NAMALWA (cell line): Measurements from ENCODE around the gene CYYR1.

ENCODE experiments used
- DNase-seq: peaks from one replicate; pipeline ENCODE4 v3.0.0-alpha.2; 2015; ENCODE audit warnings: low spot score

Gene CYYR1

DNA sequence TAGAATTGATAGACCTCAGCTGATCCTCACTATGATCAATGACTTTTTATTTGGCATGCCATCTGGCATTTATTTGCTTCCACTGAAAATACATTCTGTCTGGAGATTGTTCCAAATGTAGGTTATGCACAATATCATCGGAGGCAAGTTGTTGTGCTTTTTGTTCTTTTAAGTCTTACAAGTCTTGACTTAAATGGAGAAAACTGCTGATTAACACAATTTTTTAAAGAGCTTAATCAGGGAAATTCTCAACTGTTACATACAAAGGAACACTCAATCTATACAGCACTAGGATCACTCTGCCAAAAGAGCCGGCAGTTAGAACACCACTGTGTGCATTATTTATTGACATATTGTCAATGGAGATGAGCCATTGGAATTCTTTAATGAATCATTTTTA, 19.2 kb downstream of the CYYR1 start:
- DNase-seq = no peak

DNA sequence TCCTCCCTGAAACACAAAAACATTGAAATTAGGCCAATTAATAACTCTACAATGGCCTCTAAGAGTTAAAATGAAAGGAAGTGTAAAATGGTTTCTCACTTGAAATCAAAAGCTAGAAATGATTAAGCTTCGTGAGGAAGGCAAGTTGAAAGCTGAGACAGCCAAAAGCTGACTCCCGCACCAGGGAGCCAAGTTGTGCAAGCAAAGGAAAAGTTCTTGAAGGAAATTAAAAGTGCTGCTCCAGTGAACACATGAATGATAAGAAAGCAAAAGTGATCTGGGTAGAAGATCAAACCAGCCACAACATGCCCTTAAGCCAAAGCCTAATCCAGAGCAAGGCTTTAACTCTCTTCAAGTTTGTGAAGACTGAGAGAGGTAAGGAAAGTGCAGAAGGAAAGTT, 22.8 kb downstream of the CYYR1 start:
- DNase-seq = no peak

DNA sequence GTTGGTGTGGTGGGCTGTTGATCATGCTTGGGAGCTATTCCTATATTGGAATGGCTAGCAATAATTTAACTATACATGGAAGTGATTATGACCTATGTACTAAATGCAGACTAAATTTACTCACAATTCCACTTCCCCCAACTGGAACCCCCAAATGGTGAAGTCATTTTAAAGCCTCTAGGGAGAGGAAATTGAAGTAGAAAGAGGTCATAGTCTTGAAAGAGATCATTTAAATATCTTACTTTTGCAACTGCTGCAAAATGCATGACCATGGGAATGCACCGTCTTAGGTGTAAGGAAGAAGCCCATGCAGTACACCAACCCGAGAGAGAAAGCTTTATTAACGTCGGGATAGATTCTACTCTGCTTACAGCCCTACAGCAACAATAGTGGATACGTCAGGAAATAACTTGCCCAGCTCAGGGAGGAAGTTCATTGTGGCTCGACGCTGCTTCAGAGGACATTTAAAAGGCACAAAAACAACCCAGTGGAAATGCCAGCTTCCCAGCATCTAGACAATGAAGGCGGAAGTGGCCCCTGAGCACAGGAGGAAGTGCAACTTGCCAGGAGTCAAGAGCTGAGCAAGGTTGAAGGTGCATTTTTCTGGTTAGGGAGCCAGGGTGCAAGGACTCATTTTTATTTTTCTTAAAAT, 26.5 kb downstream of the CYYR1 start:
- DNase-seq = no peak

DNA sequence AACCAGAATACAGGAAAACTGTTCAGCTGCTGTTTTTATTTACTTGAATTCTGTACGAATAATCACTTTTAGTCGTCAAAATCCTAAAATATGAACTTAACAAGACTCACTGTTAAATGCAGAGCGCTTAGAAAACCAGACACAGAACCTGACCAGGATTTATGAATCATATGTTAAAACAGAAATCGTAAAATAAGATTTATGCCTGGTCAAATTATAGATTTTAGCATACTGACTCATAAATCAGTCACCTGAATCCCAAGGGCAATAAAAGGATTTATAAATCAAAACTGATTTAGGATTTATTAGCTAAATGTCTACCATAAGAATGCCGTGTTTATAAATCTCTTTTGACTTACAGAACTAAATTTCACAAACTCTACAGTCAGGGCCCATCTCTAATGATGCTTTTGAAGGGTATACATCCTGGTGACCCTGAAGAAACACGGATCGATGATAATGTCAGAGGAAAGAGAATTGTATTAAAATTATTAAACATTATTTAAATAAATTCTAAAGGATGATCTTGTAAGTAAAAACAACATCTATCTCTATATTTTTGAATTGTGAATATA, 28.8 kb downstream of the CYYR1 start:
- DNase-seq = no peak

DNA sequence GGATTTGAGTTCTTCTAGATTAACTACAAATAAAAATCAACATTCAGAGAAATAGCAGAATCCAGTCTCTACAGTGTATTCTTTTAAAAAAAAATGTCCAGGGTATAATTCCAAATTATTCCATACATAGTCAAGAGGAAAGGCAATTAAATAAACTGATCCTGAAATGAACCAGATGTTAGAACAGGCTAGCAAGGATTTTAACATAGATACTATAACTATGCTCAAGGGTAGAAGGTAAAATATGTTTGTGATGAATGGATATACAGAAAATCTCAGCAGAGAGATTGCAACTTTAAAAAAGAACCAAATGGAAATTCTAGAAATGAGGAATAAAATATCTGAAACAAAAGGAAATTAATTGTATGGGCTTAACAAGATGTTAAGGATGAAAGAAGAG, 32.4 kb downstream of the CYYR1 start:
- DNase-seq = no peak

DNA sequence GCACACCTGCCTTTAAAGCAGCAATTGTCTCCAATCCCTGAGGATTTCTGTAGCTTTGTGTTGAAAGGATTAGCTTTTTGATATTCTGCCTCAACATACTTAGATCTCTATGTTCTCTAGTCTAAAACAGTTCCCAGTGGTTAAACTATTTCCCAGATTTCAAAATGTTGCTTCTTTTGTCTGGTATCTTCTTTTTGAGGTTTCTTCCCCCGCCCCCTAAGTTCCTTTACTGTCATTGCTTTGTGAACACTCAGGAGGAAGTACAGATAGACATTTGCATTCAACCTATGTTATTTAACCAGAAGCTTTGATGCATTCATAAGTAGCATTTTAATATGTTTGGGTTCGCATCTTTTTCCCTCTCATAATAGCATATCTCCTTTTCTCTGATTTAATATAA, 33.5 kb downstream of the CYYR1 start:
- no peak for DNase-seq

DNA sequence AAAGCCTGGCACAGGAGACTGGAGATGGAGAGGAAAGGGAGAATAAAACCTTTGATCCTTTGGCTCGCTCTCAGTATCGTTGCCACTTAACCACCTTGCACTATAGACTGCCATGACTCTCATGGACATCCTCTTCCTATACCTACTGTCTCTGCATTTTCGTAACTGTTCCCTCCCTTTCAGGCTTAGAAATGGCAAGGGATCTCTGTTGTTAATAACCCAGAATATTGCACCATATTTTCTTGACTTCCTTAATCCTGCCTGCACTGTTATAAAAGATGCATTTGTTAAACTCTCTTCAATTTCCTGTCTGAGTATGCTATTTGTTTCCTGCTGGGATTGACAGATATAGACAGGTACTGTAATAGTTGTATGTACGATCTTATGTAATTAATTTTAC, 38.6 kb downstream of the CYYR1 start:
- no peak for DNase-seq

DNA sequence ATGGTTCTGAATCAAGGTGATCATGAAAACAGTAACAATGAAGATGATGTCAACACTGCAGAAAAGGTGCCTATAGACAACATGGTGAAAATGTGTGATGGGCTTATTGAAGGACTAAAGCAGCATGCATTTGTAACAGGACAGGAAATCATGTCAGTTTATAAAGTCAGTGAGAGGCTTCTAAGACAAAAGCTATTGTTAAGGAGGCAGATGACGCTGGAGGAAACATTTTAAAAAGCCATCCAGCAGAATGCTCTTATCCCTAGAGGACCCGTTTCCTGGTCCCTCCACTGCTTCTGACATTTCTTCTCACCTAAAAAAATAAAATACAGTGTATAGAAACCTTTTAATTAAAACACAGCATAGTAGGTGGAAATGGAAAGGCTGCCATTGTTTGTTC, 40.9 kb downstream of the CYYR1 start:
- DNase-seq = no peak

DNA sequence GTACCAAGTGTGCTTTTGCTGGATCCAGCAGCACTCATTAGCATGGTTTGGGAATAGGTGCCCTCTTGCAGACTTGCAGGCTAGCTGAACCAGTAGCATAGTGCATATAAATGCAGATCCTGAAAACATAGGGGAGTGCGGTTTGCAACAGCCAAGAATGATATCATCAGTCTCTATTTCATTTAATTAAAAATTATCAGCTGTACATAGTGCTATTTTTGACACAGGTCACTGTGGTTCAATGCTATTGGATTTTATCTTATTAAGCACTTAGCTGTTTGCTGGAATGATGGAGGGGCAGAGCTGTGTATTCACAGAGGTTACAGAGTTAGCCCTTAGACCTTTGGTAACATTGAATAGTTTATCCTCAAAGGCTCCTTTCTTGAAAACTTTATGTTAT, 43.6 kb downstream of the CYYR1 start:
- no peak for DNase-seq

DNA sequence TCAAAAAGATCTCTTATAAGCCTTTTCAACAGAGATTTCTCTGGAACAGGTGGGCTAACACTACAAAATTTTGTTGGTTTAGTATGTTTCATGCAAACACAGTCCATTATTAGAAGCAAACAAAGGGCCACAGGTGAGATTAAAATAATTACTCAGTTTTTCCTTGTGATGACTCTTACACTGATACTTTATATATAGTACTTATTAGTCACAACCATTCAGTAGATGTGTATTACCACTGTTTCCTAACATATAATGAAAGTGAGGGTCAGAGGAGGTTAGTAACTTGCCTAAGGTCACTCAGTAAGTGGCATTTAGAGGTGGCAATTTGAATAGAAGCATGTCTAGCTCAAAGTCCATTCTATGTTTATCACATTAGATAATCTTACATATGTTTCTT, 44.2 kb downstream of the CYYR1 start:
- no peak for DNase-seq

DNA sequence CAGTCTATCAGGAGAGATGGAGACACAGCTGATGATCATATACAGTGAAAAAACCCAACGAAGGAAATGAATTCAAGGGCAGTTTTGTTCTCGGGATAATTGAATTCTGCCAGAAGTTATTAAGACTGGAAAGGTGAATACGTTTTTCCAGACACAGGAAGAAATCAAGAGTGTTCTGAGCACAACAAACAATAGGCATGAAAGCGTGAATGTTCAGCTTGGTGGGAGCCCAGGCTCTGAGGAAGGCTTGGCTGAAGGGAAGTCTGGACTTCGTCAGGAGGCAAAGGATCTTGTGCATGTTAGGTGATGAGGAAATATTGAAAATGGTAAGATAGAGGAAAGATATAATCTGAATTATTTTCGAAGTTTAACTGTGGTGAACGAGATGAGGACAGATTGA, 50.4 kb downstream of the CYYR1 start:
- no peak for DNase-seq

DNA sequence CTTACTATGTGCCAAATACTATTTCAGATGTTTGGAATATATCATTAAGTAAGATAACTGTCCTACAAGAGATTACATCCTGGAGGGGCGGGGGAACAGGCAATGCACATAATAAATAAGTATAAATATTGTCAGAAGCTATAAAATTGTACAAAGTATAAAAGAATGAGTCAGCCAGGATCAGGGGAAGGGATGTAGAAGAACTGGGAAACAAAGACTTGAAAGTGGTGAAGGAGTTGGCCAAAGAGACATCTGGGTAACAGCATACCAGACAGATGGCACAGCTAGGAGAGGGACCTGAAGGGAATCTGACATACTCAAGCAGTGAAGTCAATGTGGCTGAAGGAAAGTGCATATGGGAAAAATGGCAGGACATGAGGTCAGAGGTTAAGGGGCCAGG, 53.9 kb downstream of the CYYR1 start:
- no peak for DNase-seq

DNA sequence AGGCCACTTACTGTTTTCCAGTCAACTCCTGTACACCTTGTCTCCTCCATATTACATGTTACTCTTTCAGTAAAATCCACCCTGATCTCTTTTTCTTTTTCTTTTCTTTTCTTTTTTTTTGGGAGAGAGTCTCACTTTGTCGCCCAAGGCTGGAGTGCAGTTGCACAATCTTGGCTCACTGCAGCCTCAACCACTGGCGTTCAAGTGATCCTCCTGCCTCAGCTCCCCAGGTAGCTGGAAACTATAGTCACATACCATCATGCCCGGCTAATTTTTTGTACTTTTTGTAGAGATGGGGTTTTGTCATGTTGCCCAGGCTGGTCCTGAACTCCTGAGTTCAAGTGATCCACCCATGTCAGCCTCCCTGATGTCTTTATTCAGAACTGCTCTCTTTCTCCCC, 57.8 kb downstream of the CYYR1 start:
- DNase-seq = no peak

DNA sequence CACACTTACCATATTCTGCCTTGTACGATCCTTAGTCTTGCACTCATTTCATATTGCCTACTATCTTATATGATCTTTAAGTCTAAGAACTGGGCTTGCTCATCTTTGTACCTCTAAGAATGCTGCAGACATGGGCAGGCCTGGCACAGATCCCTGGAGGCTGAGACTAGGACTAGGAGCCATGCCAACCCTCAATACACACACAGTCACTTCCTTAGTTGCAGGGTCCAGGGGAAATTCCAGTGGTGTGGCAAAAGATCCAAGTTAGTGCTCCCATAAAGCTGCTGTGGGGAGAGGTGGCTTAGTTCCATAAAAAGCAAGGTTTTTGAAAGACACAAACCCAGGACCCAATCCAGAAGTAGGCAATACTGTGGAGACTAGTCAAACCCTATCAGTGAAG, 59.9 kb downstream of the CYYR1 start:
- no peak for DNase-seq

DNA sequence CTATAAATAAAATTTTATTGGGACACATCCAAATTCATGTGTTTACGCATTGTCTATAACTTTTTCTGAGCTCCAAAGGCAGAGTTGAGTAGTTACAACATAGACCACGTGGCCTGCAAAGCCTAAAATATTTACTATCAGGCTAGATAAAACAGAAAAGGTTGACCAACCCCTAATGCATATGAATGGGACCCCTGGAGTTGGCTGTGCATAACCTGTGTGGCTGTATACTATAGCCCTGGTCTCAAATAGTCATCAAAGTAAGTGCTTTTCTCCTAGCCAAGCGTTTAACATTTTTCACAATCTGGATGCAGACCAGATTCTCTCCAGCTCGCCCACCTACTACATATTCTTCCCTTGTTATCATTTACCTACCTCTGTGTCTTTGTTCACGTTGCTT, 60.4 kb downstream of the CYYR1 start:
- no peak for DNase-seq

DNA sequence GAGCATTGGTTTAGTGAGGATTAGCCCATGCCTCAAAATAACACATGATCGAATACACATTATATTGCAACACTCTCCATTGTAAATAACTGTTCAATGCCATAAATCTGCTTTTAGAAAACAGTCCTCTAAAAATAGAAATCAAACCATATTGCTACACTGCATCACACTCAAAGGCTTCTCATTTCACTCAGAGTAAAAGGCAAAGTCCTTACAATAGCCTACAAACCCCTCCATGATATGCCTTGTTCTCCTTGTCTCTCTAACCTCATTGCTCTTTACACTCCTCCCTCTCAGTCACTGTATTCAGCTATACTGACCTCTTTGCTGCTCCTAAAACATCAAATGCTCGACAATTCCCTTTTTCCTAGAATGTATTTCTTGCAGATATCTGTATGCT, 64.2 kb downstream of the CYYR1 start:
- no peak for DNase-seq

DNA sequence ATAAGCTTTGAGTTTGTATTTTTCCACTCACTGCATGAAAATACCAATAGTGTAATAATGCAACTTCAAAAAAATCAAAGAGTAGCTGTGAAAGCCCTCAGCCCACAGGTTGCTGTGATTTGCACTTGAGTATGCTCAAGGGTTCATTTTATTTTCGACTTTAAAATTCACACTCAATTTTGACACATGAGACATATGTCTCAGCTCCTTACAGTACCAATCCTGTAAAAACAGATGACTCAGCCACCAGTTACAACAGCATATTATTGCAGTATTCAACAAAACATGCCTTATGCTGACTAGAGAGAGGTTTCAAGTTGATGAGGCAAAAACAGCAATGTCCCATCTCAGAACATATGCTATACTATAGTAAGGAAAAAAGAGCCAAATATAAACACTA, 66.1 kb downstream of the CYYR1 start:
- no peak for DNase-seq

DNA sequence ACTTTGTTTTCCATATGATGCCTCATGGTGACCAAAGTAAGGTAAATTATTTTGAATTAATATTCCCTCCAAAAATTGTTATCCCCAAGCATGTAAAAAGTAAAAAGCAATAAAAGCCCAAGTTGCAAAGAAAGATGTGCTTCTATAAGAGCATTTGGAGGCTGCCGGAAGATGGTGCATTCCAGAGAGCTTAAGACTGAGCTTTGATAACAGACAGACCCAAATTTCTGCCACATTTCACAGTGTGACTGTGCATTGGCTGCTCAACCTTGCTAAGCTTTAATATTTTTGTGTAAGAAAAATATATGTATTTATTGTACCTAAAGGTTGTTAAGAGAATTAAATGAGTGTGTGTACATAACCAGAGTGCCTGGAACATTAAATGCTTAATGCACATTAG, 67.9 kb downstream of the CYYR1 start:
- DNase-seq = no peak

DNA sequence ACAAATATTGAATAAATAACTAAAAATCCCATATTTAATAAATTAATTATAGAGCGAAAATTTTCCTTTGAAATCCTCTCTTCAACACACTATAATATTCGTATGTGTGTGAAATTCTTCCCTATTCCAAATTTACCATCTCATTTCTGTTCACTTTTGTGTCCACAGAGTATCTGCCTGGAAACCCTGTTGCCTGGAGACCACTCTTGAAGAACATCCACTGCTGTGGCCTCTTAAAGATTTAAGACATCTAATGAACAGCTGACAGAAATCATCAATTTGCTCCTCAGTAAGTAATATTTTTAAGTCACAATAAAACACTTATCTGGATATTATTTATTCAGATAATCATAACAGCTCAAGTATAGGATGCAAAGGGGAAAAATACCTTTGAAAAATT, 69.7 kb downstream of the CYYR1 start:
- DNase-seq = no peak

DNA sequence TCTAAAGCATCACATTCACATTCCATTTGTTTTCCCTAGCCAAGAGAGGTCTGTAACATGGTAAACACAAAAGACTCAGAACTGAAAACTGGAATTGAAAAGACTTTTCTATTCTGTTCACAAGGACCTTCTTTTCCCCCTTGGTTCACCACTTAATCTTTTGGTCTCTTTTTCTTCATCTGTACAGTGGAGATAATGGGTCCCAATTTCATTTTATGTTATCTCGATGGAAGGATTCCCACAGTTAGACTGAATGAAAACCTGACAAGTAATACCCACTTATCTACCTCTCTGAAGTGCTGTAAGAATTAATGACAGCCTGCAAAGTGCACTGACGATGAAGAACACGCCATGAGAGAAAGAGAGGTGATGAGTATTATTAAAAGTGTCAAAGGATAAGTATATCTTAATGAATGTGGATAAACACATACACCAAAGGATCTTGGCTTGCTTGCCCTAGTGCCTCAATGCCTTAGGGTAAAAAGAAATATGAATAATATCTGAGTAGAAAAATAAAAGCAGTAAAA, 71.5 kb downstream of the CYYR1 start:
- no peak for DNase-seq

DNA sequence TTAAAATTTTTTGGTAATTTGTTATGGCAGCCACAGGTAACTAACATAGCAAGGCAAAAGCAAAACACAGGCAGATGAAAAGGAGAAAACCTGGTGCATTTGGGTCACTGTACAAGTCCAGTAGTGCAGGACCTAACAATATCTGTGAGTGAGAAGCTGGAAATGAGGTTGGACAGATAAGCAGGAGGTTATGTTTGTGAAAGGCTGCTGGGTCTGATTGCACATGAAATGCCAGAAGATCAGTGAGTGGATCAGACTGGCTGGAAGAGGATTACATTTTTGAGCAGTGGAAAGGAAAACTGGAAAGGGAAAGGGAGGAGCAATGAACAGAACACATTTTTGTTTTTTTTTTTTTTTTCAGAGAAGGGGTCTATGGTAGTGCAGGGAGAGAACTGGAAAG, 73.6 kb downstream of the CYYR1 start:
- DNase-seq = no peak

DNA sequence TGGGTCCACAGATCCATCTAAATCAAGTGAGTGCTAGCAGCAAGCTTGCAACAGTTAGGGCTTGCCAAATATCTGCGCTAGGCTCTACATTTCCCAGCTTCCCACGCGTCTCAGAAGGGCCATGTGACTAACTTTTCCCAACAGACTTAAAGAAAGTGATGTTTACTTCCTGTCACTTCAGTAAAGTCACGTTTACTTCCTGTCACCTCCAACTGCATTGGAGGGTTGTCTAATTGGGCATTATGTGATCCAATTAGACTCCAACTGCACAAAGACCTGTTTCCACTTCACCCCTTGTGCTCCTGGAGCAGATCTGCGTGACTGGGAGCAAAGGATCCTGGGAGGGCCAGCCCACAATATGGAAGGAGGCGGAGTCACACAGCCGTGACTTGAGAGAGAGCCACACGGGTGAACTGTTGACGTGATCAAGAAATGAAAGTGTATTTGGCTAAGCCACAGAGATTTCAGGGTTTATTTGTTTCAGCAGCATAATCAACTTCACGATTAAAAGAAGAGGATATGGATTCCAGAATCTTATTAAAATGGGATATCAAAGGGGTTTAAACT, 77.7 kb downstream of the CYYR1 start:
- peak; percentile 3 for DNase-seq

DNA sequence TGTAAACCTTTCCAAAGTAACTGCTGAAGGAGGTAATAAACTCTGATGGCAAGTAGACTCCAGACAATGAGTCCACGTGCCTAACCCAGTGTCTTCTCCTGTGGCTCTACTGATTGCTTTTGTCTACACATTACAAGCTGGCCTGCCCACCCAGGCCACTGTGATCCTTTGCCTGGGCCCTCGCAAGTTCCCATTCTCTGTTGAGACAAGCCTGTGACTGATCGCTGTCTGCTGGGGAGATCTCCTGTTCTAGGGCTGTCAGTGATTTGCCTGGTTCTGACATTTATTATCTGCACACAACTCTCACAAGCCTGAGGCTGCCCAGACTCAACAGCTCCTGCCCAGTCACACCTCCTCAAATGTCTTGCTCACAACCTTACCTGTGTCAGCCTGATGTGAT, 81.4 kb downstream of the CYYR1 start:
- DNase-seq = no peak

DNA sequence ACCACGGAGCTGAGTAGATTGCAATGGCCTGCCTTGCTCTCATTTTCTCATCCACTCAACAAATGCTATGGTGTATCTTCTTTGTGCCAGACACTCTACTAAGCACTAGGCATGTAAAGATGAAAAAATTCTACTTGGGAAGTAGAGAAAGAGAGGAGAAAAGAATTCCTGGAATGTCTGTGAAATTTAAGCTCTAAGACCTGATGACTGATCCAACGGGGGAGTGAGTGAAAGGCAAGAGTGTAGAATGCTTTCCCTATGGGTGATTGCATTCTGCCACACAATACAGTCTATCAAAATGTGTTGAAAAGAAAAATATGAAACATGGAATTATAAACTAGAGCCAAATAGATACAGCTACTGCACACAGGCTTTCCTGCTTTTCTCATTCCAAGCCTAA, 82.3 kb downstream of the CYYR1 start:
- no peak for DNase-seq
